ENCODE data around the gene RNU1-3.
"Not testable (repeated sequence)": the region's sequence is repeated elsewhere in the genome, so short reads cannot be mapped to it uniquely, and the experiment has no call there.

GRCh38 chr1:16623337-16623736 lies 43.4 kb downstream of the RNU1-3 start:
- not testable (repeated sequence) for TF ChIP-seq CEBPB (IDR thresholded peaks at IDR 0.05; ENCODE audit: low read depth, low read length); EZH2 (IDR thresholded peaks at IDR 0.05; ENCODE audit: low read depth, low read length, severe bottlenecking)
- TF ChIP-seq, protein P1, sequence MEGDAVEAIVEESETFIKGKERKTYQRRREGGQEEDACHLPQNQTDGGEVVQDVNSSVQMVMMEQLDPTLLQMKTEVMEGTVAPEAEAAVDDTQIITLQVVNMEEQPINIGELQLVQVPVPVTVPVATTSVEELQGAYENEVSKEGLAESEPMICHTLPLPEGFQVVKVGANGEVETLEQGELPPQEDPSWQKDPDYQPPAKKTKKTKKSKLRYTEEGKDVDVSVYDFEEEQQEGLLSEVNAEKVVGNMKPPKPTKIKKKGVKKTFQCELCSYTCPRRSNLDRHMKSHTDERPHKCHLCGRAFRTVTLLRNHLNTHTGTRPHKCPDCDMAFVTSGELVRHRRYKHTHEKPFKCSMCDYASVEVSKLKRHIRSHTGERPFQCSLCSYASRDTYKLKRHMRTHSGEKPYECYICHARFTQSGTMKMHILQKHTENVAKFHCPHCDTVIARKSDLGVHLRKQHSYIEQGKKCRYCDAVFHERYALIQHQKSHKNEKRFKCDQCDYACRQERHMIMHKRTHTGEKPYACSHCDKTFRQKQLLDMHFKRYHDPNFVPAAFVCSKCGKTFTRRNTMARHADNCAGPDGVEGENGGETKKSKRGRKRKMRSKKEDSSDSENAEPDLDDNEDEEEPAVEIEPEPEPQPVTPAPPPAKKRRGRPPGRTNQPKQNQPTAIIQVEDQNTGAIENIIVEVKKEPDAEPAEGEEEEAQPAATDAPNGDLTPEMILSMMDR (IDR thresholded peaks at IDR 0.05; ENCODE audit: control extremely low read depth in 1 of 3, insufficient read depth in 1 of 3, low read depth in 1 of 3, low read length in 3 of 3), result not testable (repeated sequence)

Measured in H1 (cell line).